A549 (cell line): ENCODE results near the gene STAT1. TPM values are rescaled to one million over a fixed set of nuclear protein-coding genes. Genes with fewer than 3 reads are reported as not detected.
A peak's percentile ranks its signal among the peaks of the same experiment; 100 is the strongest.

Experiments used
- ATAC-seq, 2 experiments: fragments of 200-7000 bp in 1 of 2; fragments of >200 bp in 1 of 2; cut with Nextera tagmentation in 1 of 2; cut with Tn5 transposase in 1 of 2; 3 replicates each; pipeline versions ENCODE4 v1.8.0 to v1.9.1; 2018 to 2020; ENCODE audit warnings: mild to moderate bottlenecking in 1 of 2, moderate library complexity in 1 of 2
- CTCF ChIA-PET: fragments of 300-600 bp; sonication (Branson Sonifier 250); formaldehyde crosslinking; extraction: SDS; loops from one replicate; lab custom pipeline; 2021; ENCODE audit warnings: antibody characterized with exemption, inconsistent platforms; lab: Yijun Ruan, JAX
- POLR2A ChIA-PET: fragments of 350-600 bp; formaldehyde crosslinking; extraction: SDS; loops from one replicate; lab custom pipeline; 2021; ENCODE audit warnings: antibody characterized with exemption, inconsistent platforms; lab: Yijun Ruan, JAX
- DNase-seq, 2 experiments: peaks; one replicate each; pipeline versions ENCODE4 v3.0.0 to v3.0.0-alpha.2; 2011 to 2016; ENCODE audit warnings: low read depth in 1 of 2, low spot score in 1 of 2
- FAIRE-seq: peaks from 2 replicates; lab custom pipeline; 2011; peaks lifted over from hg19 to GRCh38; lab: Jason Lieb, UNC
- H3K27ac ChIP-seq, 2 experiments: fragments of >200 bp; sonication (Bioruptor Twin); formaldehyde crosslinking; 3 replicates each; pipeline ENCODE4 v1.5.1; 2016 to 2017
- H3K4me1 ChIP-seq: fragments of >200 bp; sonication (Bioruptor Twin); formaldehyde crosslinking; 3 replicates; pipeline ENCODE4 v1.6.1; 2016
- H3K4me2 ChIP-seq: fragments of >200 bp; sonication (Bioruptor Twin); formaldehyde crosslinking; 3 replicates; pipeline ENCODE4 v1.6.1; 2016
- H3K4me3 ChIP-seq: fragments of >200 bp; sonication (Bioruptor Twin); formaldehyde crosslinking; 3 replicates; pipeline ENCODE4 v1.5.1; 2016
- H3K9me3 ChIP-seq: fragments of >200 bp; sonication (Bioruptor Twin); formaldehyde crosslinking; 3 replicates; pipeline ENCODE4 v1.6.1; 2016
- CBX2 ChIP-seq: fragments of 200-600 bp; sonication (generic); IDR thresholded peaks from 2 replicates; pipeline ENCODE4 v1.6.1; 2016; ENCODE audit warnings: low read depth, mild to moderate bottlenecking, borderline replicate concordance
- CEBPB ChIP-seq, 2 experiments: fragments of >200 bp in 1 of 2; sonication (Bioruptor Twin) in 1 of 2; formaldehyde crosslinking in 1 of 2; IDR thresholded peaks; 2 replicates each; pipeline ENCODE4 v1.6.1; 2012 to 2016
- CHD2 ChIP-seq: fragments of 150-350 bp; IDR thresholded peaks from 2 replicates; pipeline ENCODE4 v1.6.1; 2014; ENCODE audit warnings: low read length; ENCODE audit not compliant: partially characterized antibody
- CTCF ChIP-seq: fragments of >200 bp; sonication (Bioruptor Twin); formaldehyde crosslinking; IDR thresholded peaks from 3 replicates; pipeline ENCODE4 v1.5.1; 2016
- EHF ChIP-seq: fragments of 250-450 bp; sonication (Bioruptor Pico); IDR thresholded peaks from 2 replicates; pipeline ENCODE4 v1.5.0; 2020; ENCODE audit warnings: mild to moderate bottlenecking
- ESRRA ChIP-seq: fragments of 150-350 bp; IDR thresholded peaks from 2 replicates; pipeline ENCODE4 v1.6.1; 2014; ENCODE audit warnings: mild to moderate bottlenecking, low read length, borderline replicate concordance
- GATA3 ChIP-seq: IDR thresholded peaks from 2 replicates; pipeline ENCODE4 v1.6.1; 2012; ENCODE audit warnings: borderline replicate concordance
- HDAC2 ChIP-seq: fragments of 200-600 bp; sonication (generic); IDR thresholded peaks from 2 replicates; pipeline ENCODE4 v1.6.1; 2016
- HES2 ChIP-seq: fragments of >200 bp; sonication (Bioruptor Twin); formaldehyde crosslinking; IDR thresholded peaks from 2 replicates; pipeline ENCODE4 v1.6.1; 2016
- HMGXB4 ChIP-seq: fragments of 250-450 bp; sonication (Bioruptor Pico); IDR thresholded peaks from 2 replicates; pipeline ENCODE4 v1.5.0; 2021; ENCODE audit warnings: mild to moderate bottlenecking, moderate library complexity, borderline replicate concordance
- HOXB13 ChIP-seq: fragments of 250-450 bp; sonication (Bioruptor Pico); IDR thresholded peaks from 2 replicates; pipeline ENCODE4 v1.5.0; 2020; ENCODE audit warnings: low read depth, mild to moderate bottlenecking, moderate library complexity
- HOXB5 ChIP-seq: fragments of 250-450 bp; sonication (Bioruptor Pico); IDR thresholded peaks from 2 replicates; pipeline ENCODE4 v1.5.0; 2020; ENCODE audit warnings: mild to moderate bottlenecking, moderate library complexity
- JUN ChIP-seq, 2 experiments: fragments of >200 bp; sonication (Bioruptor Twin); formaldehyde crosslinking; IDR thresholded peaks; 2 replicates in 1 of 2; 3 replicates in 1 of 2; pipeline ENCODE4 v1.6.1; 2016 to 2017
- JUNB ChIP-seq: fragments of >200 bp; sonication (Bioruptor Twin); formaldehyde crosslinking; IDR thresholded peaks from 2 replicates; pipeline ENCODE4 v1.6.1; 2016
- PHF8 ChIP-seq: fragments of 200-600 bp; sonication (generic); IDR thresholded peaks from 2 replicates; pipeline ENCODE4 v1.6.1; 2016; ENCODE audit warnings: low read depth, mild to moderate bottlenecking, antibody characterized with exemption, moderate library complexity, borderline replicate concordance
- POLR2A ChIP-seq: IDR thresholded peaks from 2 replicates; pipeline ENCODE4 v1.6.1; 2012; ENCODE audit warnings: mild to moderate bottlenecking, low read length
- RAD21 ChIP-seq, 2 experiments: fragments of >200 bp in 1 of 2; sonication (Bioruptor Twin) in 1 of 2; formaldehyde crosslinking in 1 of 2; IDR thresholded peaks in 1 of 2; conservative IDR thresholded peaks in 1 of 2; 2 replicates in 1 of 2; 3 replicates in 1 of 2; pipeline ENCODE4 v1.6.1; 2012 to 2018; ENCODE audit warnings: inconsistent platforms in 1 of 2
- RCOR1 ChIP-seq: fragments of 150-350 bp; IDR thresholded peaks from 2 replicates; pipeline ENCODE4 v1.6.1; 2014; ENCODE audit warnings: antibody characterized with exemption, low read length, low read depth
- TFCP2L1 ChIP-seq: fragments of 250-450 bp; sonication (Bioruptor Pico); IDR thresholded peaks from 2 replicates; pipeline ENCODE4 v1.5.0; 2021; ENCODE audit warnings: mild to moderate bottlenecking
- WGBS: methylation state at CpG from one replicate; pipeline ENCODE4 v1.1.6; 2017; ENCODE audit errors: missing lambda C conversion rate; 5-methylcytosine and 5-hydroxymethylcytosine counted together
- polyA plus RNA-seq, 4 experiments: library from polyadenylated mRNA; depleted of rRNA in 3 of 4; stranded (reverse); fragments of >200 nt; fragmentation: RNase III in 1 of 4; extraction: RNeasy Plus Mini Kit Qiagen cat#74134 plus additional on column Dnase treatment in 1 of 4; gene quantifications; 2 replicates in 3 of 4; 3 replicates in 1 of 4; pipeline ENCODE4 v1.2.3, GENCODE V29; 2011 to 2017

STAT1 gene
- polyA plus RNA-seq, 2 of the 4 experiments (the other 2 are of a cell fraction) = 105 to 182 TPM

DNA sequence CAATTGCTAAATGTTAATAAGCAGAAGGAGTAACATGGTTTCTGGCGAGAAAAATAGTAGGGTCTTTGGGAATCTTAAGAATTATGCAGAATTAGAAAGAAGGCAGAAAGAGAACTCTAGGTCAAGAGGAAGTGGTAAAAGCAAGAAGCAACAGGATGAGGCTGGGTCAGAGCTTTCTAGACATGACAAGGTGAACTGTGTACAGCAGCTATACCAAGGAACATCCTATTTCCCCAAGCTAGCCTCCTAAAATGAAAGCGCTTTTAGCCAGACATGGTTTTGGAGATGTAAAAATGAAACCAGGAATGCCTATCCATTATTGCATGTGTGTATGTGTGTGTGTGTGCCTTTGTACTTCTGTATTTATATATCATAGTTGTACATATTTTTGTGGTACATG lies 42.3 kb upstream of the STAT1 start:
- TF ChIP-seq HMGXB4 (CRISPR knock-in tag) (no peak), CBX2 (no peak), JUNB (no peak), RAD21 (conservative IDR thresholded peaks at IDR 0.05 in 1 of 2, IDR thresholded peaks at IDR 0.05 in 1 of 2) (no peak), HOXB5 (CRISPR knock-in tag) (no peak), HOXB13 (CRISPR knock-in tag) (no peak), TFCP2L1 (CRISPR knock-in tag) (no peak), CEBPB (IDR thresholded peaks at IDR 0.05) (no peak)
- TF ChIP-seq, all 56 proteins: peak for 0
- ATAC-seq (no peak), FAIRE-seq (no peak), DNase-seq (no peak)
- Histone ChIP-seq H3K4me1 (peaks cover 20% of the 10 kb centered on the region), H3K9me3 (no peaks in the 10 kb centered on the region), H3K4me3 (no peak overlapping the region), H3K4me2 (no peak overlapping the region), H3K27ac (peak overlapping the region in 1 of 2 experiments; percentile 54; a peak in 3 of 6 replicates)
- ChIA-PET POLR2A (no interaction called here), CTCF (interaction anchor here (3.4 kb wide), 1 partner anchor 99 kb away, joined by 15 read pairs; no protein-coding TSS in a partner anchor)
- WGBS = 92% methylated on average over 2 of the region's 2 CpGs

DNA sequence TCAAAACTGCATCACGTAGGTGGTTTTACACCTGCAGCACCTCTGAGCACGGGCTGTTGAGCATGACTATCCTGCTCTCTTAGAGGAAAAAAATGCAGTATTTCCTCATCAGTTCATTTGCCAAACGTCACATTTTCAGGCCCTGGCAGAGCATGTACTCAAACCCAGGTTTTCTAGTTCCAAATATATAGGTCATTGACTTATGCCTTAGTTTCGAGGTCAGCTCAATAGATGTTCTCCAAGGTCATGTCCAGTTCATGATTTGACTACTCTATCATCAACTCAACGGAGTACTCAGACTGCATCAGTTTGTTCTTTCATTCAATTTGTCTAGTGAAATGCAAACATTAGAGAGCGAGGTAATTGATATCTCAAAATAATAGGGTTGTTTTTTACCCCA lies 39.3 kb upstream of the STAT1 start:
- Histone ChIP-seq H3K4me3 (no peak overlapping the region), H3K4me1 (peaks cover 43% of the 10 kb centered on the region), H3K9me3 (no peaks in the 10 kb centered on the region), H3K4me2 (no peak overlapping the region), H3K27ac (peak overlapping the region; percentile 92 to 98; a peak in 5 of 6 replicates)
- ATAC-seq = no peak
- FAIRE-seq = peak; percentile 7
- WGBS = 80% methylated on average over 6 of the region's 6 CpGs
- ChIA-PET CTCF (interaction anchor here (1.0 to 7.9 kb wide), 23 partner anchors 10 to 486 kb away, joined by 3 to 97 read pairs (median 9); partner anchors contain the start of gene STAT4), POLR2A (interaction anchor here (1.0 to 1.6 kb wide), 3 partner anchors 33 to 624 kb away, joined by 4 to 8 read pairs (median 5); partner anchors contain the start of gene NABP1)
- no peak for DNase-seq
- no peak for TF ChIP-seq CHD2
- no peak for TF ChIP-seq PHF8
- TF ChIP-seq GATA3 = no peak
- no peak for TF ChIP-seq EHF (CRISPR knock-in tag)
- no peak for TF ChIP-seq HOXB5 (CRISPR knock-in tag)
- no peak for TF ChIP-seq ESRRA
- TF ChIP-seq POLR2A = no peak
- TF ChIP-seq RCOR1 = no peak
- no peak for TF ChIP-seq JUN (IDR thresholded peaks at IDR 0.05)
- no peak for TF ChIP-seq HES2
- no peak for TF ChIP-seq HDAC2
- TF ChIP-seq CTCF = no peak
